NB4 (cell line): ENCODE data around the gene TINCR.

ENCODE experiments used
- MYC ChIP-seq: IDR thresholded peaks from 2 replicates; pipeline ENCODE4 v1.6.1; 2011; ENCODE audit warnings: low read depth, low read length
- POLR2A ChIP-seq: IDR thresholded peaks from 2 replicates; pipeline ENCODE4 v1.6.1; 2011; ENCODE audit warnings: mild to moderate bottlenecking; ENCODE audit not compliant: insufficient read length; ENCODE audit errors: extremely low read depth
- TF ChIP-seq, protein P1 (sequence below): IDR thresholded peaks from one replicate; pipeline ENCODE4 v1.5.1; 2012; ENCODE audit warnings: low read depth, low read length
- TF ChIP-seq, protein P2 (sequence below): IDR thresholded peaks from 2 replicates; pipeline ENCODE4 v1.6.1; 2011; ENCODE audit warnings: low read depth, low read length

DNA sequence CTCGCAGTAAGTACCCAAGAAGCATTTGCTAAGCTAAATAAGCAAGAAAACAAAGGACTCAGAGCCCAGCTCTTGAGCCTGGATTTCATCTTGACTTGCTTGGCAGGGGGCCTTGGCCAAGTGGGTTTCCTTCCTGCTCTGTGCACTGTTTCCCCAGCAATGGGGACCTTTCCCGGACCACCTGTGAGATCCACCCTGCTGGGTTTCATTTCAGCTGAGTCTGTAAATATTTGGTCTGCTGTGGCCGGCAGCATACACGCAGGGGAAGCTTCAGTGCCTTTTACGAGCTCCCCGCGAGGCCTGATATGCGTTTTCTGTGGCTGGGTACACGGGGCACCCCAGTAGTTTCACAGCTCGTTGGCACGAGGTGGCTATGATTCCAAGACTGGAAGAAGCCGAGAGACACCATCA, 12.4 kb upstream of the TINCR start:
- TF ChIP-seq POLR2A (no peak), MYC (no peak)
- TF ChIP-seq, protein P1, sequence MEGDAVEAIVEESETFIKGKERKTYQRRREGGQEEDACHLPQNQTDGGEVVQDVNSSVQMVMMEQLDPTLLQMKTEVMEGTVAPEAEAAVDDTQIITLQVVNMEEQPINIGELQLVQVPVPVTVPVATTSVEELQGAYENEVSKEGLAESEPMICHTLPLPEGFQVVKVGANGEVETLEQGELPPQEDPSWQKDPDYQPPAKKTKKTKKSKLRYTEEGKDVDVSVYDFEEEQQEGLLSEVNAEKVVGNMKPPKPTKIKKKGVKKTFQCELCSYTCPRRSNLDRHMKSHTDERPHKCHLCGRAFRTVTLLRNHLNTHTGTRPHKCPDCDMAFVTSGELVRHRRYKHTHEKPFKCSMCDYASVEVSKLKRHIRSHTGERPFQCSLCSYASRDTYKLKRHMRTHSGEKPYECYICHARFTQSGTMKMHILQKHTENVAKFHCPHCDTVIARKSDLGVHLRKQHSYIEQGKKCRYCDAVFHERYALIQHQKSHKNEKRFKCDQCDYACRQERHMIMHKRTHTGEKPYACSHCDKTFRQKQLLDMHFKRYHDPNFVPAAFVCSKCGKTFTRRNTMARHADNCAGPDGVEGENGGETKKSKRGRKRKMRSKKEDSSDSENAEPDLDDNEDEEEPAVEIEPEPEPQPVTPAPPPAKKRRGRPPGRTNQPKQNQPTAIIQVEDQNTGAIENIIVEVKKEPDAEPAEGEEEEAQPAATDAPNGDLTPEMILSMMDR = no peak
- TF ChIP-seq, protein P2, sequence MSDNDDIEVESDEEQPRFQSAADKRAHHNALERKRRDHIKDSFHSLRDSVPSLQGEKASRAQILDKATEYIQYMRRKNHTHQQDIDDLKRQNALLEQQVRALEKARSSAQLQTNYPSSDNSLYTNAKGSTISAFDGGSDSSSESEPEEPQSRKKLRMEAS = no peak
